HEK293 (cell line): ENCODE measurements around the gene SULT1A3.

Source experiments
- CTCF ChIA-PET: fragments of 350-600 bp; formaldehyde crosslinking; extraction: SDS; loops from one replicate; lab custom pipeline; 2021; ENCODE audit warnings: antibody characterized with exemption; lab: Yijun Ruan, JAX
- POLR2A ChIA-PET: fragments of 300-600 bp; formaldehyde crosslinking; extraction: SDS; loops from one replicate; lab custom pipeline; 2020; ENCODE audit warnings: antibody characterized with exemption, inconsistent platforms; lab: Yijun Ruan, JAX
- H3K27ac ChIP-seq: fragments of 200-500 bp; sonication (Bioruptor generic); 2 replicates; pipeline ENCODE4 v1.5.1; 2014; ENCODE audit warnings: low read depth, low read length, control low read depth, inconsistent platforms; ENCODE audit errors: extremely low read depth
- H3K36me3 ChIP-seq, 2 experiments: fragments of 200-500 bp in 1 of 2; sonication (Bioruptor generic) in 1 of 2; 1 replicate in 1 of 2; 2 replicates in 1 of 2; pipeline ENCODE4 v1.5.1; 2014 to 2017; ENCODE audit warnings: inconsistent platforms in 2 of 2, low read length in 2 of 2; ENCODE audit not compliant: control insufficient read depth in 2 of 2, insufficient read depth in 1 of 2
- H3K4me1 ChIP-seq: fragments of 200-500 bp; sonication (Bioruptor generic); 2 replicates; pipeline ENCODE4 v1.5.1; 2014; ENCODE audit warnings: mild to moderate bottlenecking, low read length, inconsistent platforms; ENCODE audit not compliant: control insufficient read depth, insufficient read depth
- H3K4me3 ChIP-seq: 2 replicates; pipeline ENCODE4 v1.5.1; 2011; ENCODE audit warnings: low read depth, mild to moderate bottlenecking, control low read depth, low read length, moderate library complexity
- H3K9me3 ChIP-seq: fragments of 200-500 bp; sonication (Bioruptor generic); 2 replicates; pipeline ENCODE4 v1.5.1; 2014; ENCODE audit warnings: low read depth, low read length, inconsistent platforms; ENCODE audit not compliant: control insufficient read depth, insufficient read depth
- BCL11B ChIP-seq: fragments of 450-650 bp; formaldehyde crosslinking; IDR thresholded peaks from 2 replicates; pipeline ENCODE4 v1.5.1; 2016; ENCODE audit warnings: low read depth, missing biosample characterization, missing genetic modification characterization
- EGR2 ChIP-seq: fragments of 450-650 bp; formaldehyde crosslinking; IDR thresholded peaks from 2 replicates; pipeline ENCODE4 v1.5.1; 2016; ENCODE audit warnings: low read depth, missing biosample characterization, missing genetic modification characterization
- HOXA7 ChIP-seq: sonication (generic); formaldehyde crosslinking; IDR thresholded peaks from 2 replicates; pipeline ENCODE4 v1.8.1; 2022; ENCODE audit warnings: missing genetic modification reagents, borderline replicate concordance
- IKZF3 ChIP-seq: fragments of 450-650 bp; IDR thresholded peaks from 2 replicates; pipeline ENCODE4 v1.5.0; 2018; ENCODE audit warnings: missing biosample characterization, mild to moderate bottlenecking, missing genetic modification characterization, moderate library complexity
- REPIN1 ChIP-seq: fragments of 450-650 bp; formaldehyde crosslinking; IDR thresholded peaks from 2 replicates; pipeline ENCODE4 v1.5.1; 2017; ENCODE audit warnings: missing biosample characterization, missing genetic modification characterization, low read depth
- SETDB1 ChIP-seq: IDR thresholded peaks from one replicate; pipeline ENCODE4 v1.6.1; 2017; ENCODE audit warnings: mild to moderate bottlenecking, low read length, moderate library complexity, mixed read lengths; ENCODE audit not compliant: insufficient read length
- SP2 ChIP-seq: fragments of 450-650 bp; formaldehyde crosslinking; IDR thresholded peaks from 2 replicates; pipeline ENCODE4 v1.5.1; 2016; ENCODE audit warnings: missing biosample characterization, missing genetic modification characterization
- TCF7L2 ChIP-seq: IDR thresholded peaks from 2 replicates; pipeline ENCODE4 v1.6.1; 2011; ENCODE audit warnings: low read depth, mild to moderate bottlenecking, inconsistent platforms, low read length, moderate library complexity, borderline replicate concordance
- WT1 ChIP-seq: fragments of 450-650 bp; formaldehyde crosslinking; IDR thresholded peaks from 2 replicates; pipeline ENCODE4 v1.5.1; 2016; ENCODE audit warnings: missing biosample characterization, missing genetic modification characterization
- ZBTB10 ChIP-seq: fragments of 450-650 bp; formaldehyde crosslinking; IDR thresholded peaks from 2 replicates; pipeline ENCODE4 v1.5.1; 2016; ENCODE audit warnings: missing biosample characterization, missing genetic modification characterization
- ZIC2 ChIP-seq: fragments of 450-650 bp; formaldehyde crosslinking; IDR thresholded peaks from 2 replicates; pipeline ENCODE4 v1.5.1; 2016; ENCODE audit warnings: missing biosample characterization, missing genetic modification characterization
- ZNF114 ChIP-seq: fragments of 450-650 bp; formaldehyde crosslinking; IDR thresholded peaks from 2 replicates; pipeline ENCODE4 v1.5.0; 2017; ENCODE audit warnings: missing biosample characterization, missing genetic modification characterization
- ZNF138 ChIP-seq: fragments of 450-650 bp; formaldehyde crosslinking; IDR thresholded peaks from 2 replicates; pipeline ENCODE4 v1.5.1; 2016; ENCODE audit warnings: missing biosample characterization, missing genetic modification characterization, borderline replicate concordance
- ZNF146 ChIP-seq: fragments of 450-650 bp; formaldehyde crosslinking; IDR thresholded peaks from 2 replicates; pipeline ENCODE4 v1.5.1; 2016; ENCODE audit warnings: missing biosample characterization, missing genetic modification characterization
- ZNF18 ChIP-seq: fragments of 450-650 bp; formaldehyde crosslinking; IDR thresholded peaks from 2 replicates; pipeline ENCODE4 v1.5.1; 2016; ENCODE audit warnings: missing biosample characterization, missing genetic modification characterization
- ZNF280D ChIP-seq: fragments of 450-650 bp; formaldehyde crosslinking; IDR thresholded peaks from 2 replicates; pipeline ENCODE4 v1.5.1; 2016; ENCODE audit warnings: missing biosample characterization, missing genetic modification characterization
- ZNF292 ChIP-seq: fragments of 450-650 bp; formaldehyde crosslinking; IDR thresholded peaks from 2 replicates; pipeline ENCODE4 v1.5.1; 2016; ENCODE audit warnings: low read depth, missing biosample characterization, missing genetic modification characterization, borderline replicate concordance
- ZNF302 ChIP-seq: fragments of 450-650 bp; formaldehyde crosslinking; IDR thresholded peaks from 2 replicates; pipeline ENCODE4 v1.5.1; 2016; ENCODE audit warnings: missing biosample characterization, missing genetic modification characterization, low read depth
- ZNF324 ChIP-seq: fragments of 450-650 bp; formaldehyde crosslinking; IDR thresholded peaks from 2 replicates; pipeline ENCODE4 v1.5.1; 2016; ENCODE audit warnings: missing biosample characterization, missing genetic modification characterization
- ZNF341 ChIP-seq: fragments of 450-650 bp; formaldehyde crosslinking; IDR thresholded peaks from 2 replicates; pipeline ENCODE4; 2016; ENCODE audit warnings: low read depth, missing biosample characterization, missing genetic modification characterization
- ZNF416 ChIP-seq: fragments of 450-650 bp; formaldehyde crosslinking; IDR thresholded peaks from 2 replicates; pipeline ENCODE4 v1.5.1; 2016; ENCODE audit warnings: missing biosample characterization, missing genetic modification characterization
- ZNF423 ChIP-seq: fragments of 450-650 bp; formaldehyde crosslinking; IDR thresholded peaks from 2 replicates; pipeline ENCODE4 v1.5.1; 2016; ENCODE audit warnings: missing biosample characterization, missing genetic modification characterization
- ZNF510 ChIP-seq: fragments of 450-650 bp; formaldehyde crosslinking; IDR thresholded peaks from 2 replicates; pipeline ENCODE4 v1.5.1; 2018; ENCODE audit warnings: mild to moderate bottlenecking, missing genetic modification characterization, missing biosample characterization; ENCODE audit not compliant: insufficient replicate concordance
- ZNF529 ChIP-seq: fragments of 450-650 bp; formaldehyde crosslinking; IDR thresholded peaks from 2 replicates; pipeline ENCODE4 v1.5.1; 2017; ENCODE audit warnings: missing genetic modification characterization, missing biosample characterization; ENCODE audit not compliant: insufficient replicate concordance
- ZNF548 ChIP-seq: fragments of 450-650 bp; formaldehyde crosslinking; IDR thresholded peaks from 2 replicates; pipeline ENCODE4 v1.5.1; 2016; ENCODE audit warnings: missing biosample characterization, missing genetic modification characterization
- ZNF555 ChIP-seq: fragments of 450-650 bp; formaldehyde crosslinking; conservative IDR thresholded peaks from 2 replicates; pipeline ENCODE4 v1.5.1; 2017; ENCODE audit warnings: missing biosample characterization, mild to moderate bottlenecking, missing genetic modification characterization, inconsistent platforms
- ZNF580 ChIP-seq: fragments of 450-650 bp; formaldehyde crosslinking; IDR thresholded peaks from 2 replicates; pipeline ENCODE4 v1.5.1; 2016; ENCODE audit warnings: missing biosample characterization, missing genetic modification characterization
- ZNF596 ChIP-seq: fragments of 450-650 bp; IDR thresholded peaks from 2 replicates; pipeline ENCODE4 v1.5.0; 2018; ENCODE audit warnings: missing biosample characterization, mild to moderate bottlenecking, missing genetic modification characterization, moderate library complexity
- ZNF792 ChIP-seq: fragments of 450-650 bp; formaldehyde crosslinking; IDR thresholded peaks from 2 replicates; pipeline ENCODE4 v1.5.1; 2016; ENCODE audit warnings: missing biosample characterization, missing genetic modification characterization
- ZXDB ChIP-seq: fragments of 450-650 bp; formaldehyde crosslinking; IDR thresholded peaks from 2 replicates; pipeline ENCODE4 v1.5.1; 2016; ENCODE audit warnings: missing biosample characterization, missing genetic modification characterization

The SULT1A3 gene

GRCh38 chr16:30155188-30155587 is 43.9 kb upstream of the SULT1A3 start:
- POLR2A ChIA-PET, result no interaction called here

GRCh38 chr16:30157214-30157613 is 41.8 kb upstream of the SULT1A3 start:
- Histone ChIP-seq H3K36me3 (no peaks in the 10 kb centered on the region), H3K9me3 (no peaks in the 10 kb centered on the region), H3K4me1 (no peaks in the 10 kb centered on the region), H3K27ac (no peak overlapping the region), H3K4me3 (no peak overlapping the region)
- POLR2A ChIA-PET, result no interaction called here
- CTCF ChIA-PET, result interaction anchor here (0.5 to 0.6 kb wide), 2 partner anchors 26 to 66 kb away, joined by 4 to 5 read pairs; partner anchors contain the start of genes CORO1A and TBX6
- TF ChIP-seq ZNF146 (tag by site-specific recombination) (no peak), SETDB1 (no peak), BCL11B (tag by site-specific recombination) (no peak), ZXDB (no peak), EGR2 (no peak), WT1 (tag by site-specific recombination) (no peak), IKZF3 (tag by site-specific recombination) (no peak), ZNF18 (no peak), ZNF292 (tag by site-specific recombination) (no peak), ZNF423 (tag by site-specific recombination) (no peak), TCF7L2 (no peak), ZNF548 (tag by site-specific recombination) (no peak), SP2 (tag by site-specific recombination) (no peak), ZNF529 (tag by site-specific recombination) (no peak)

More at GRCh38 chr16:30155188-30155587, 43.9 kb upstream of the SULT1A3 start:
- no peaks in the 10 kb centered on the region for H3K9me3 ChIP-seq
- TF ChIP-seq ZNF138 (tag by site-specific recombination), result no peak
- TF ChIP-seq ZBTB10 (tag by site-specific recombination), result no peak
- no peak for TF ChIP-seq HOXA7 (CRISPR knock-in tag)
- TF ChIP-seq ZNF341, result no peak
- no peak for TF ChIP-seq REPIN1 (tag by site-specific recombination)
- TF ChIP-seq ZNF302 (tag by site-specific recombination), result no peak
- TF ChIP-seq ZIC2 (tag by site-specific recombination), result no peak
- no peak for TF ChIP-seq ZNF324 (tag by site-specific recombination)
- no peak for TF ChIP-seq ZNF114
- TF ChIP-seq ZNF416 (tag by site-specific recombination), result no peak
- no peak for TF ChIP-seq ZNF510
- TF ChIP-seq EGR2, result no peak
- no peak for TF ChIP-seq ZNF555 (tag by site-specific recombination)
- TF ChIP-seq SP2 (tag by site-specific recombination), result no peak
- TF ChIP-seq ZNF792, result no peak
- no peak for TF ChIP-seq ZNF580 (tag by site-specific recombination)
- no peak for TF ChIP-seq ZNF596
- no peak for TF ChIP-seq ZNF280D (tag by site-specific recombination)
- no peak overlapping the region for H3K27ac ChIP-seq
- no peaks in the 10 kb centered on the region for H3K36me3 ChIP-seq
- H3K4me1 ChIP-seq, result no peaks in the 10 kb centered on the region
- CTCF ChIA-PET, result interaction anchor here (0.6 to 0.8 kb wide), 2 partner anchors 12 to 40 kb away, joined by 3 to 4 read pairs; no protein-coding TSS in a partner anchor
- no peak overlapping the region for H3K4me3 ChIP-seq
